ENCODE data around the gene MRPL22.

Gene MRPL22

DNA sequence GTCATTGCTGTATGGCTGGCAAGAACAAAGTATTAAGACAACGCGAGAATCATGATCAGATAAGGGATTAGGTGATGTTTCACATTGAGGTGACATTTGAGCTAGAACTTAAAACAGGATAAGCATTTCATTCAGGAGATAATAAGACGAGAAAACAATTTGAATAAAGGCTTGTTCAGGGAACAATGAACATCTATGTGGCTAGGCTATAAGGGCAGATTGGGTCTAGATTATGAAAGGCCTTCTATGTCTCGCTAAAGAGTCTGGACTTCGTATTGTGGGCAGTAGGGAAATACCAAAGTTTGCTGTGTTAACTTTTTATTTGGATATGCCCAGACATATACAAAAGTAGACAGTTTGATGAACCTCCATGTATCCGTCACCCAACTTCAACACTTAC is 6.9 kb downstream of the MRPL22 start:
- TF ChIP-seq, protein P1, sequence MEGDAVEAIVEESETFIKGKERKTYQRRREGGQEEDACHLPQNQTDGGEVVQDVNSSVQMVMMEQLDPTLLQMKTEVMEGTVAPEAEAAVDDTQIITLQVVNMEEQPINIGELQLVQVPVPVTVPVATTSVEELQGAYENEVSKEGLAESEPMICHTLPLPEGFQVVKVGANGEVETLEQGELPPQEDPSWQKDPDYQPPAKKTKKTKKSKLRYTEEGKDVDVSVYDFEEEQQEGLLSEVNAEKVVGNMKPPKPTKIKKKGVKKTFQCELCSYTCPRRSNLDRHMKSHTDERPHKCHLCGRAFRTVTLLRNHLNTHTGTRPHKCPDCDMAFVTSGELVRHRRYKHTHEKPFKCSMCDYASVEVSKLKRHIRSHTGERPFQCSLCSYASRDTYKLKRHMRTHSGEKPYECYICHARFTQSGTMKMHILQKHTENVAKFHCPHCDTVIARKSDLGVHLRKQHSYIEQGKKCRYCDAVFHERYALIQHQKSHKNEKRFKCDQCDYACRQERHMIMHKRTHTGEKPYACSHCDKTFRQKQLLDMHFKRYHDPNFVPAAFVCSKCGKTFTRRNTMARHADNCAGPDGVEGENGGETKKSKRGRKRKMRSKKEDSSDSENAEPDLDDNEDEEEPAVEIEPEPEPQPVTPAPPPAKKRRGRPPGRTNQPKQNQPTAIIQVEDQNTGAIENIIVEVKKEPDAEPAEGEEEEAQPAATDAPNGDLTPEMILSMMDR (IDR thresholded peaks at IDR 0.05) = no peak

GRCh38 chr5:154948313-154948712 is 7.4 kb downstream of the MRPL22 start:
- TF ChIP-seq, protein P1 (IDR thresholded peaks at IDR 0.05) = no peak

GRCh38 chr5:154949781-154950180 is 8.9 kb downstream of the MRPL22 start:
- TF ChIP-seq, protein P1 (IDR thresholded peaks at IDR 0.05) = no peak

GRCh38 chr5:154956712-154957111 is 15.8 kb downstream of the MRPL22 start:
- TF ChIP-seq, protein P1 (IDR thresholded peaks at IDR 0.05) = no peak

DNA sequence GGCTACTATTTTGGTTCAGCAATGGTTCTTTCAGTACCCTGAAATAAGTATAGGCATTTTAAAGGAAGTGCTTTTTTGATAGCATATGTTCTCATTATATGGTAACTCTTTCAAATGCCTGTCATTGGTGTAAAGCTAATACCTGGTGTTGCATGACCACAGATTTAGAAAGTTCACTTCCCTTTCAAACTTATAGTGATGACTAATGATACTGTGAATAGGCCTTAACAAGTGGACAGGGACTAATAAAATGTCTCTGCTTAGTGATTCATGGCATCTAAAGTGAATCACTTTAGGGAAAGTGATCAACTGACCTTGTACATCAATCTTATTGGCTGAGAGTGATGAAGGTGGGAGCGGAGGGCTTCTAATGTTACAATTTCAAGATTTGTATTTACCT is 21.6 kb downstream of the MRPL22 start:
- TF ChIP-seq, protein P1 (IDR thresholded peaks at IDR 0.05) = no peak

GRCh38 chr5:154966081-154966841 is 25.4 kb downstream of the MRPL22 start:
- TF ChIP-seq, protein P1 (IDR thresholded peaks at IDR 0.05) = no peak

DNA sequence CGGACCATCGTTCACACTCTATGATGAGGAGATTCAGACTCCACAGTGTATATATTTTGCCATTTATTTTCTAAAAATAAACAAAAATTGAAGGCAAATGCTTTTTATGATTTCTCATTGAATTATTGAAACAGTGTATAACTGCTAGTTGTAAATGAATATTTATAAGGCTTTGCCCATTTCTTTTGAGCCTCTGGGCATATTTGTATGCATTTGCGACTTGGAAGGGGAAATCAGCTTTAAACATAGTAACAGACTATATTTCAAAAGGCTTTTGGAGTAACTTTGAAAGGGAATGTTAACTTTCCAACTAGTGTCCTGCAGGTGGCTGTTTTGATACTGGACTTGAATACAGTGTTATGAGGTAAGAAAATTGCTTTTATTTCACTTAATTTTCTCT is 26.0 kb downstream of the MRPL22 start:
- TF ChIP-seq, protein P1 (IDR thresholded peaks at IDR 0.05) = no peak

Data from LNCAP (cell line).